SK-N-SH (cell line): ENCODE data around the gene KAT8.

Experiments
- CHD2 ChIP-seq: fragments of 150-350 bp; IDR thresholded peaks from 2 replicates; pipeline ENCODE4 v1.6.1; 2018; ENCODE audit warnings: low read length; ENCODE audit not compliant: partially characterized antibody
- CTCF ChIP-seq: fragments of 200-600 bp; sonication (generic); IDR thresholded peaks from 2 replicates; pipeline ENCODE4 v1.6.1; 2017; ENCODE audit warnings: antibody characterized with exemption, mild to moderate bottlenecking, moderate library complexity
- EP300 ChIP-seq, 2 experiments: IDR thresholded peaks; 2 replicates each; pipeline versions ENCODE4 v1.4.0 to v1.6.1; 2012; ENCODE audit warnings: borderline replicate concordance in 1 of 2, low read depth in 1 of 2, low read length in 1 of 2
- FOXM1 ChIP-seq: IDR thresholded peaks from 2 replicates; pipeline ENCODE4 v1.4.0; 2012; ENCODE audit warnings: low read depth, mild to moderate bottlenecking
- JUND ChIP-seq: IDR thresholded peaks from 2 replicates; pipeline ENCODE4 v1.4.0; 2012
- MXI1 ChIP-seq: IDR thresholded peaks from 2 replicates; pipeline ENCODE4 v1.6.1; 2012; ENCODE audit warnings: mild to moderate bottlenecking, low read depth, low read length, improper control_type of control experiment
- POLR2AphosphoS5 ChIP-seq: IDR thresholded peaks from 2 replicates; pipeline ENCODE4 v1.6.1; 2012; ENCODE audit warnings: low read depth, low read length
- SIN3A ChIP-seq: IDR thresholded peaks from 2 replicates; pipeline ENCODE4 v1.6.1; 2012; ENCODE audit warnings: low read depth, mild to moderate bottlenecking, low read length, moderate library complexity, borderline replicate concordance
- YY1 ChIP-seq: IDR thresholded peaks from 2 replicates; pipeline ENCODE4 v1.4.0; 2012; ENCODE audit warnings: low read depth, mild to moderate bottlenecking

GRCh38 chr16:31131416-31131815 lies 14.0 kb downstream of the KAT8 start:
- no peak for TF ChIP-seq CHD2
- TF ChIP-seq POLR2AphosphoS5 = no peak
- no peak for TF ChIP-seq CTCF
- TF ChIP-seq SIN3A = no peak
- TF ChIP-seq YY1 = no peak
- no peak for TF ChIP-seq EP300 (IDR thresholded peaks at IDR 0.05; ENCODE audit: borderline replicate concordance in 1 of 2, low read depth in 1 of 2, low read length in 1 of 2)
- TF ChIP-seq FOXM1 = no peak
- TF ChIP-seq MXI1 = no peak
- no peak for TF ChIP-seq JUND
